Left kidney (tissue), 2 donors: ENCODE results near the gene FKBP4. TPM values are rescaled to one million over a fixed set of nuclear protein-coding genes. Genes with fewer than 3 reads are reported as not detected.

Source experiments
- DNase-seq: peaks from one replicate; pipeline ENCODE4 v3.0.0-alpha.2; 2013
- polyA plus RNA-seq: library from polyadenylated mRNA; unstranded; fragments of 120-200 nt; gene quantifications from one replicate; pipeline ENCODE4 v1.2.1, GENCODE V29; 2013; ENCODE audit not compliant: insufficient read length

Gene FKBP4
- polyA plus RNA-seq, 1 donor, result 128 TPM

DNA sequence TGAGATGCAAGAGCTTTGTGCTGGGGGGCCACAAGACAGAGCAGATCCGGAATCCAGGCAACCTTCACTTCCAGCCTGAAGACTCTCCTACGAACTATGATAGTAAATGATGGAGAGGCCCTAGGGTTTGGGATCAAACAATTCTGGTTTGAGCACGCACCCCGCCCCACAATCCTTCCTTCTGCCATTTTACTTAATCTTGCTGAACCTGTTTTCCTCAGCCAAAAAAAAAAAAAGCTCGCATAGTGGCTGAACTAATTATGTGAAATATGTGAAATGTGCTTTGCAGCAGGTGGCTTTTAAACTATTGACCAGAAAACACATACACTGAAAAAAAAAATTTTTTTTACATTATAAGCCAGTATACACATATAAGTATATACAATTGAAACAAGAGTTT, 17.0 kb downstream of the FKBP4 start:
- DNase-seq, result no peak

DNA sequence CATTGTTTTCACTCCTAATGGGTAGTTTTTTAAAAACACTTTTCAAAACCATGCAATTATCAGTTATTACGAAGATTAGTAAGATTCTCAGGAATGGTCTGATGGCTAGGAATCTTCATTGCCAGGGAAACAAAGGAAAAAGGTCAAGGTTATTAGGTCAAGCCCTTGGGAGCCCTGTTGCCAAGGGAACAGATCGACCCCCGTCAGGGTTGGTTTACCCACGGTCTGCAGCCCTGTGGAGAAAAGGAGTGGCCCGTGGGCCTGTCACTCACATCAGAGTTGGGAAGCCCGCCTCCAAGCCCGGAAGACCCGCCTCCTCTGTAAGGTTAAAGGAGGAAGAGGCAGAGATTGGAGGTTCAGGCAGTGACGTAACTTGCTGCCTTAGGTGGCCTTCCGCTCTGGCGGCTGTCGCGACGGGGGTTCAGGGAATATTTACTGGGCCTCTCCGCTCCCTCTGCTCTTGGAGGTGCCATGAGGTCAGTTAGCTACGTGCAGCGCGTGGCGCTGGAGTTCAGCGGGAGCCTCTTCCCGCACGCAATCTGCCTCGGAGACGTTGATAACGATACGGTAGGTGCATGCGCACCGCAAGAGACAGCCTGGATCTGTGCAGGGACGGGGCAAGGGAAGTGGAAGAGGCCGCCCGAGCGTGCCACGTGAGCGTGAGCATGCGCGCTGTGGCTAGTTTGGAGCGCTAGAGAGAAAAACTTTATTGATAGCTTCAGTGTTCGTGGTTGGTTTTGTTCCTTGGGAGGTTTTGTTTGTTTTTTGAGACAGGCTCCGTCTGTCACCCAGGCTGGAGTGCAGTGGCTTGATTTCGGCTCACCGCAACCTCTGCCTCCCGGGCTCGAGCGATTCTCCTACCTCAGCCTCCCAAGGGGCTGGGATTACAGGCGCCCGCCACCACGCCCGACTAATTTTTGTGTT, 17.8 kb downstream of the FKBP4 start, which contains the start of gene ITFG2:
Gene ITFG2 (plus strand): TSS at position 379 of the 924 bp plus-strand sequence. CDS start 93 bp downstream, at position 472.
- DNase-seq, result peak; percentile 99

DNA sequence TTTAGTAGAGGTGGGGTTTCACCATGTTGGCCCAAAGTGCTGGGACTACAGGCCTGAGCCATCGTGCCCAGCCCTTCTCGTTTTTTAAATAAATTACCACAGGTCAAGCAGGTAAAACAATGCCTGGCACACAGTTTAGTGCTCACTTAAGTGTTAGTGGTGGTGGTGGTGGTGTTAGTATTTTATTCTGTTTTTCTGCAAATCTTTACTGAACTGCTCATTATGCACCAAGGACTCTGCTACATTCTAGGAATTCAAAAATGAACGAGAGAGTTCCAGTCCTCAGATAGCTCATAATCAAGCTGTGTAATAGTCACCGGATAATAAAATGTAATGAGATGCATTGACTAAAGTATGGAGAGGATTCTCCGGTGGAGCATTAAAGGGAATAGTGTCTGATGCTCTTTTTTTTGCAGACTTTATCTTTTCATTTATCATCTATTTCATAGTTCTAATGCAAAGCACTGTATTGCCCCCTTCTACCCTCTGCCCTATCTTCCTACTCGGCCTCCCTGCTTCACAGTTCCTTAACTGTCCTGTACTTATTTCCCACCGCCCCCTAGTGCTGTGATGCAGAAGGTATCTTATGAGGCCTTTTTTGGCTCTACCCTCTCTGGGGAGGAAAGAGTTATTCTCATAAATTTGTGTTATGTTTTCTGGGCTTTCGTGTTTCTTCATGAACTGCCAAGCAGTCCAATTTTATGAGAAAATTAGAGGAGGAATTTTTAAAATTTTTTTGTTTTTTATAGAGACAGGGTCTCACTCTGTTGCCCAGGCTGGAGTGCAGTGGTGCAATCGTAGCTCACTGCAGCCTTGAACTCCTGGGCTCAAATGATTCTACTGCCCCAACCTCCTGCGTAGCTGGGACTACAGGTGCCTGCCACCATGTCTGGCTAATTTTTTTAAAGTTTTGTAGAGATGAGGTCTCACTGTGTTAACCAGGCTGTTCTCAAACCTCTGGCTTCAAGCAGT, 18.7 kb downstream of the FKBP4 start:
- peak; percentile 55 for DNase-seq

DNA sequence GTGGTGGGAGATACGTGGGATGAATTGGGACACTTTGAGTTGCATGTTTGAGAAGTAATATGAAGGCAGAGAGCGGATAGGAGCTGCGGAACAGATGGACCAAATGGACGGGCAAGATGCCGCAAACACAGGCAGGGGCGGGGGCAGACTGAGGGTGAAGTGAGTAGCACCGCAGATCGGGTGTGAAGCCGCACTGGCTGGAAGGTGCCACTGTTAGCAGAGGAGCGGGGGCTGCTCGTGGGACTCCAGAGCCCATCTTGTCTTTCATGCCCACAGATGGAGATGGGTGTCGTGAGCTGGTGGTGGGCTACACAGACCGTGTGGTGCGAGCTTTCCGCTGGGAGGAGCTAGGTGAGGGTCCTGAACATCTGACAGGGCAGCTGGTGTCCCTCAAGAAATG, 25.0 kb downstream of the FKBP4 start:
- DNase-seq, result no peak

DNA sequence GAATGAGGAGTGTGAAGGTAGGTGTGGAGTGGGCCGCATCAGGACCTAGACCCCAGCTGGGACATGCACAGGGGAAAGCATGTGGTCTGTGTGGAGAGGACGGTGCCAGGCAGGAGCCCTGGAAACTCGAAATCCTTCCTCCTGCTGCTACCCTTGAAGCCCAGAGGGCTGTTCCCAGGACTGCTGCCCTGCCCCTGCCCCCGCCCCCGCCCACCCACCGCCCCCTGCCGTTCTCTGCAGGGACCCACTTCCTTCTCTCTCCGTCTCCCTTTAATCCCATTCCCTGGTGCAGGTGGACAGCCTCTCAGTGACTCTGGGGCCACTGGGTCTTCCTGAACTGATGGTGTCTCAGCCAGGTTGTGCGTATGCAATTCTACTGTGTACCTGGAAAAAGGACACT, 25.7 kb downstream of the FKBP4 start:
- no peak for DNase-seq

DNA sequence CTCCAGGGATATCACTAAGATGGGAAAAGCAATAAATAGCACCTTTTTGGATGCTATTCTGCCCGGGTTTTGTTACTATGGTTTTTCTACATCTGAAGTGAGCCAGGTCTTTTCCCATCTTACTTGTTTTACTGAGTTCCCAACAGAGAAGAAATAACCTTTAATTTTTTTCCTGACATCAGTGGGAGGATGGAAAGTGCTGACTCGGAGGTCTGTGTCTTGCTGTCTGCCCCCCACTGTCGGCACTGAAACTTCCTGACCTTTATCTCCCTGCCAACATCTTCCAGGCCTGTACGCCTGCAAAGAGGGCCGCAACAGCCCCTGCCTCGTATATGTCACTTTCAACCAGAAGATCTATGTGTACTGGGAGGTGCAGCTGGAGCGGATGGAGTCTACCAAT, 28.7 kb downstream of the FKBP4 start:
- no peak for DNase-seq

DNA sequence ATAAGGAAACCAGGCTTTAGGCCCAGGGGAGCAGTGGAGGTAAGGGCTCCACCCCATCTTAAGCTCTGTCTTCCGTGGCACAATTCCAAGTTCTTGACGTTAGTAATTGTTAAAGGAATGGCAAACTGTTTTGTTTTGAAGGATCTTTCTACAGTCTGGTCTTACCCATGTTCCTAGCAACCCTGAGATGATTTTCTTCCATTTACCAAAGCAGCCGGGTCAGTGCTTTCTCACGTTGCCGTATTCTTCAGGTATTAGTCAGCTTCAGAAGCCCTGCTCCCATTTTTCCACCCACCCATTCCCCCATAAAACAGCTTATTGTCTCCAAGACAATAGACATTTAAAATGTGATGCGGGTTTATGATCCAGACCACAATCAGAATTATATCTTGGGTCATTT, 29.8 kb downstream of the FKBP4 start:
- DNase-seq, result no peak

DNA sequence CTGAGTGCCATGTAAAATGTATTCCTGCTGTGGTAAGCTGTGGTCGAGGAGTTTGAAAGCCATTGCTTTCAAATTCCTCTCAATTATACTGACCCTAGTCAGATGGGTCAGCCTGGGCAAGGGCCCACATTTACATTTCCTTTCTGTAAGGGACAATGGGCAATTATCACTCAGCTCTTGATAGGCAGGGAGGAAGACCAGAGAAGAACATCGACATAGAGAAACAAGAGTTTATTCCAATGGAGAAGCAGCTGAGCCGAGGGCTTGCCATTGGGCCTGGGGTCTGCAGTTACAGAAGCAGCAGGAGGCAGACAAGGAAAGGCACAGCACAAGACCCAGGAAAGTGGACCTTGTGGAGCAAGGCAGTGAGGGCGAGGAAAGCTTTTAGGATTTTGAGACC, 30.4 kb downstream of the FKBP4 start:
- DNase-seq, result no peak

DNA sequence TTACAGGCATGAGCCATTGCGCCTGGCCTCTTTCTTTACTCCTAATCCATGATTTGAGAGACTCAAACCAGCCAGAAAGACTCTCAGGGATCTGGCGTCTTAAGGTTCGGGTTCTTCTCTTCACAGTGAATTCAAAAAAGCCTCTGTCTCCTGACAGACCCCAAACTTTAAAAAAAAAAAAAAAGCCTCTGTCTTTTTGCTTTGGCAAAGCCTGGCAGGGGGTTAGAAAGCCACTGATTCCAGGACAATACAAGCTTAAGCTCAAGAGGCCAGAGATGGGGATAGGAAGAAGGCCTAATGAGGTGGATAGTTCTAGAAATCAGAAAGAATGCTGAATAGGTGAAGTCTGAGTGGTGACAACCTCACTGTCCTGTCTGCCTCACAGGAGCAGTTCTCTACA, 31.3 kb downstream of the FKBP4 start:
- DNase-seq, result no peak

DNA sequence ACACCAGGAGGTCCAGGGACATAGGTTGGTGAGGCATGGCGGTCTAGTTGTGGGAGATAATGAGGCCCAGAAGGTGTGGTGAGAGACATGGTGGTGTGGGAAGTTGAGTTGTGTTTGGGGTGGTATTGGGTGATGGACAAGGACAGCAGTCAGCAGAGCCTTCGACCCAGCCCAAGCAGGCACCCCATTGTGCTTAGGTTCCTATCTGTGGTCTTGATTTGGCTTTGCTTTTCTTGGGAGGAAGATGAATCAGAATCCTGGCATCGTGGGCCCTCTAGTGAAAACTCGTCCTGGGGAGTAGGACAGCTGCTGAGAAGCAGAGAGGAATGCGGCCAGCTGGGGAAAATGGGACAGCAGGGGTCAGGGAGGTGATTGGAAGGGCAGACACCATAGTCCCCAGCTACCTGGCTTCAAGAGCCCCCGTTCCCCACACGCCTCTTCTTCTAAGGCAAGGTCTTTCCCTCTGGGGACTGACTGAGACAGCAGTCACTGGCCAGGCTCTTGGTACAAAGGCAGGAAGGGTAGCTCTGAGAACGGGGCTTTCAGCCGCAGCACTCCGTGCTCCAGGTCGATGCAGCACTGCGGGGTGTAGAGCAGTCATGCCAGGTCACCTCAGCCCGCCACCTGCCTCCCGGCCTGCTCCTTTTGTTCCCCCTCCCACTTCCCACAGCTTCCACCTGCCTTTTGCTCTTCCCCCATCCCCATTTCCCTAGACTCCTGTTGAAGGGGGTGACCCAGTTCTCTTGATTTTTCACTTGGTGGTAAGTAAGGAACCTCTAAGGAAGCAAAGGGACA, 32.1 kb downstream of the FKBP4 start:
- no peak for DNase-seq

DNA sequence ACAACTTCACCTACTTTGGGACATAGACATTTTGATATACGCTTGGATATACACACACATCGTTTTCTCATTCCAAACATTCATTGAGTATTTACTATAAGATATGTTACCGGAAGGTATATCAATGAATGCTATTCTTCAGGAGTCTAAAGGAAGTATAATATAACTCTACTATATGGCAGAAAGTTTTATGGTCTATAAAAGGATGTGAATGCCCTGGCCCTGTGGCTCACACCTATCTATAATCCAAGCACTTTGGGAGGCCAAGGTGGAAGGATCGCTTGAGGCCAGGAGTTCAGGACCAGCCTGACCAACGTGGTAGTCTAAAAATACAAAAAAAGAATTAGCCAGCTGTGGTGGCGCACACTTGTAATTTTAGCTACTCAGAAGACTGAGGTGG, 34.5 kb downstream of the FKBP4 start:
- DNase-seq, result no peak

DNA sequence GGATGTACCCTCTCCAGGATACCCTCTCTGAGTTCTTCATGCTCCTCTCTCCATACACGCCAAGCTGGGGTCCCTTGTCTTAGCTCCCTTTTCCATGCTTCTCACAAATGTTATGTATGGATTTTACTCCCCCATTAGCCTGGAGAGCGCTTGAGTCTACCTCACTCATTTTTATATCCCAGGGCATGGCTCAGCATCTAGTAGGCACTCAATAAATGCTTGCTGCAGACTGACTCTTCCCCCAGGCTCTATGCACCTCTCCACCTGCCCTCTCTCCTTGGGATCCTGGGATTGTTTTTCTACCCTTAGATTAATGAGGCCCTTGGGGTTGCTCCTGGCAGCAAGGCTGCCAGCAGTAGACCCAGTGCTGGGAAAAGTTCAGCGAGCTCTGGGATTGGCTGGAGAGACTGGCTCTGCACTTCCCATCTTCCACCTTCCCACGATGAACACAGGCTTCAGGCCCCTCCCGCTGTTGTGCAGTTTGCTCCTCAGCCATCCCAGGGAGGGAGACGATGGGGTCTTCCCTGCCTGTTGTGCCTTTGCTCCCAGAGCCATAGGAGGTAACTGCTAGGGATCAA, 37.9 kb downstream of the FKBP4 start:
- no peak for DNase-seq

DNA sequence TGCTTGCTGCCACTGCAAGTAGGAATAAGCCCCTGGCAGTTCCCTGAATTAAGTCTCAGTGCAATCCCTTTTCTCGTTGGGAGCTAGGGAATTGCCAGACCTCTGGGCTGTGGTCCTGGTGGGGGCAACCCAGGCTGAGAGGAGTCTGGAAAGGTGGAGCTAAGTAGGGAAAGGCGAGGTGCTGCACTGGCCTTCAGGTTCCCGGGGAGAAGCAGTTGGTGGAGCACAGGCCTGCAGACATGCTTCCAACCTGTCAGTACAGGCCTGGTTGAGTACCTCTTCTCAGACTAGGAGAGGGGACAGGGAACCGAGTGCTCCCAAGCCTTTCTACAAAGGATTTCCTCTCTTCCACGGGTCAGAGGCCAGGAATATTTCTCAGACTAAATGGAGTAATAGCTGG, 38.6 kb downstream of the FKBP4 start:
- no peak for DNase-seq

DNA sequence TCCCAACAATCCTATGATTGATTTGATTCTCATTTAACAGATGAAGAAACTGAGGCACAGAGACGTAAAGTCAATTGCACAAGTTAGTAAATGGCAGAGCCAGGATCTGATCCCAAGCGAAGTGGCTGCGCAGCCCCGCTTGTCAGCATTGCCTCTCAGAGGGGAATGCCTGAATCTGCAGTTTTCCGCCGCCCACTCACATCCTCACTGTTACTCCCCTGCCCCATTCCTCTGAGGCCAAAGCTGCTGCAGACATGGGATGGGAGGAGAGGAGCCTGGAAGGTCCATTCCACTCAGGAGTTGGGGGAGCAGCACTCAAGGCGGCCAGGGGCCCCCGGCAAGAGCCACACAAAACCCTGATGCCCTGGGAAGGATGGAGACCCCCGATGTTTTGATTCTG, 39.0 kb downstream of the FKBP4 start:
- DNase-seq, result no peak

DNA sequence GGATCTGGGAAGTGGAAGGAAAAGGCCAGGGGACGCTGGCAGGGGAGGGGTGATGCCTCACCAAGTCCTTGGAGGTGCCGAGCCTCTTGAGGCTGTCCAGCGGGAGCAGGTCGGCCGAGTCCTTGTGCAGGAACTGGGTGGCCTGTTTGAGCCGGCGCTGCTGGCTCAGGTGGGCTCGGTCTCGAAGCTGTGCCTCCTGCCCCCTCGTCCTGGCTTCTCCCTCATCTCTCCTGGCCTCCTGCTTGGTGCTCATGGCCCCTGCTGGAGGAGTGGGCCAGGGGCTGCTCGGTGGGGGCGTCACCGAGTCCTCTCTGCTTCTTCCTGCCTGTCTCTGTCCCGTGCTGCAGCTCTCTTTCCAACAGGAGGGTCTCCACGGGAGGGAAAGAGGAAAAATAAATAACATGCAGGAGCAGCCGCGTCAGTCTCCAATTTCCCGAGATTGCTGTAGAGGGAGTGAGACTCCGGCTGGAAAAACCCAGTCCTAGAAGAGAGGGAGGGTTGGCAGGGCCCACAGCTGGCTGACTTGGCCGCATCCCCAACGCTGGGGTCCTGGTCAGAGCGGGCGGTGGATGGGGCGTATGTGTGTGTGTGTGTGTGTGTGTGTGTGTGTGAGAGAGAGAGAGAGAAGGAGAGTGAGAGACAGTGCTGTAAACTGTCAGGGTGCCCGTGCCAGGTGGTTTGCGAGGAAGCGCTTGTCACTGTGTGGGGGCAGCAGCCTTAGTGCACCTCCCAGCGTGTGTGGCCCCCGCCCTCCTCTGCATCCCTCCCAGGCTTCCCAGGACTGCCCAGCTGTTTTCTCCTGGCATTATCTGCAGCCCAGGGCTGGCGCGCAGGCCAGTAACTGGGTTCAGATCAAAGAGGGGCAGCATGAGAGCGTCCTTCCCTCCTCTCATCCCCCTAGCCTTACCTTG, 40.1 kb downstream of the FKBP4 start, which contains the start of gene NRIP2:
Gene NRIP2 (minus strand): TSS at position 455 of the 911 bp plus-strand sequence. CDS start 52 bp downstream, at position 403.
- DNase-seq, result peak; percentile 84

DNA sequence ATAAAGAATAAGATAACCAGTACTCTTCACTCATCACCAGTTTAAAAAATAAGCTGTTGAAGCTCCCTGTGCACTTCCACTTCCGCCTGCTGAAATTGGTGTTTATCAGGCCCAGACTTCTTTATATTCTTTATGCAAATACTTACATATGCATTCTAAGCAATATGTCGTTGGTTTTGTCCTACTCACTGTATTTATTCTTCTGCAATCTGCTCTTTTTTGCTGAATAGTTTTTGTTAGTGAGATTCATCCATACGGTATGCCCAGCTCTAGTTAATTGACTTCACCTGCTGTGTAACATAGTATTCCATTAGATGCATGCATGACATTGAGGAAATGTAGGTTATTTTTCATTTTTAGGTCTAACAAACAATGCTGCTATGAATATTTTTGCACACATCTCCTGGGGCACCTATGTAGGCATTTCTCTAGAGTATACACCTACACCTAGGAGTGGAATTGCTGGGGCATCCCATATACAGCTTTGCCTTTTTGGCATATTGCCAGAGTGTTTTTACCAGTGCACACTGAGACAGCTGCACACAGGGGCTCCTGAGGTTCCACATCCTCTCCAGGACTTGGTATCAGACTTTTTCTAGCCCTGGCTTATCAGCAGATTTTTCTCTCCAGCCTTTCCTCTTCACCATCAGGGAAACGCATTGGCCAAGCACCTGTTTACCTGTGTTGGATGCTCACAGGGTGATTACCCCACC, 41.1 kb downstream of the FKBP4 start:
- DNase-seq, result no peak

DNA sequence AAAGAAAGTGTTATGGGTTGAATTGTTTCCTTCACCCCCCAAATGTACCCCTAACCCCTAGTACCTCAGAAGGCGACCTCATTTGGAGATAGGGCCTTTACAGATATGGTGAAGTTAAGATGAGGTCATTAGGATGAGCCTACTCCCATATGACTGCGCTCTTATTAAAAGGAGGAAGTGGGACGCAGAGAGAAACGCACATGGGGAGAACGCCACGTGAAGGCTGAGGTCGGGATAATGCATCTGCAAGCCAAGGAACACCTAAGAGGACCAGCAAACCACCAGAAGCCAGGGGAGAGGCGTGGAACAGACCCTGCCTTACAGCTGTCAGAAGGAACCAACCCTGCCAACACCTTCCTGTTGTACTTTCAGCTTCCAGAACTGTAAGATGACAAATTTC, 41.8 kb downstream of the FKBP4 start:
- DNase-seq, result no peak

DNA sequence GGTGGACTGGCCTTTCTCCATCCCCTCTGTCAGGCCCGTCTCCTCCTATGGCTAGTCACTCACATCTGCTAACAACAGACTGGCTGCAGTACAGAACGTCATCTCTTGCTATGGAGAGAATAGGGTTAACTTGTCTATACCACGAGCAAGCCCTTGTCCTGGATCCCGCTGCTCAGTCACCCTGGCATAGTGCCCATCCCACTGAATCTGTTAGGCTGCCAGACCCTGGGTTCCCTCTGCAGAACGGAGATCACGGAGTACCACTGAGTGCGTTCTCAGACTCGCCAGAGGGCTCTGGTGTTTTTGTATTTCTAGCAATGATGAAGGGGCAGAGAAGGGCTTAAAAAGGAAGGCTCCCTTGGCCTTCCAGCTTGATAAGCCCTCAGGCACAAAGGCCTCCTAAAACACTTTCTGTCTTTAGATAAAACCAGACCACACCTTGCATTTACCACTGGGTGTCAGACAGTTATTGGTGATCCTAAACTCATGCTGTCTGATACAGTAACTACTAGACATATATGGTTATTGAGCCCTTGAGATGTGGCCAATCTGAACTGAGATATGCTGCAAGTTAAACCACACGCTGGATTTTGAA, 46.4 kb downstream of the FKBP4 start:
- no peak for DNase-seq

DNA sequence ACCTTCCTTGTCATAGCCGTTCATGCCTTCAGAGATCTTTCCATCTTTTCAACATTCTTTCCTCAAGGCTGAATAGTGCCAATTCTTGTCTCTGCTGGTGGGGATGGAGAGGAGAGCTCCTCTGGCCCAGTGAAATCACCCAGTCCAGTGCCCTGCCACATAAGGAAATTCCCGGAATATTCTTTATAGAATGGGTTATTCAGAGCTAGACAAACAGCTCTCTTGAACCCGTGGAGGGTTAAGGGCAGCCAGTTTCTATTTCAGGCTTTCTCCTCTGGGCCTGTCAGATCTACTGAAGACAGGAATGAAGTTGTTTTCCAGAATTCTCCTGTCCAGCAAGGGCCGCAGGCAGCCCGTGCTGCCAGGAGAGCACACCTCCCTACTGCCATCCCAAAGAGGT, 48.2 kb downstream of the FKBP4 start:
- DNase-seq, result no peak
